A673 (cell line): Measurements from ENCODE around the gene TEAD3.

ENCODE experiments used
- CTCF ChIP-seq: fragments of 300-800, 200-600 bp; sonication (generic); conservative IDR thresholded peaks from 2 replicates; pipeline ENCODE4 v1.5.1; 2017; ENCODE audit warnings: low read depth, mild to moderate bottlenecking, antibody characterized with exemption, low read length, moderate library complexity, mixed read lengths
- EZH2 ChIP-seq: fragments of 200-600 bp; sonication (generic); IDR thresholded peaks from 2 replicates; pipeline ENCODE4 v1.6.1; 2017; ENCODE audit warnings: borderline replicate concordance, low read depth, mild to moderate bottlenecking, mixed read lengths, antibody characterized with exemption, low read length; ENCODE audit not compliant: poor library complexity, severe bottlenecking

DNA sequence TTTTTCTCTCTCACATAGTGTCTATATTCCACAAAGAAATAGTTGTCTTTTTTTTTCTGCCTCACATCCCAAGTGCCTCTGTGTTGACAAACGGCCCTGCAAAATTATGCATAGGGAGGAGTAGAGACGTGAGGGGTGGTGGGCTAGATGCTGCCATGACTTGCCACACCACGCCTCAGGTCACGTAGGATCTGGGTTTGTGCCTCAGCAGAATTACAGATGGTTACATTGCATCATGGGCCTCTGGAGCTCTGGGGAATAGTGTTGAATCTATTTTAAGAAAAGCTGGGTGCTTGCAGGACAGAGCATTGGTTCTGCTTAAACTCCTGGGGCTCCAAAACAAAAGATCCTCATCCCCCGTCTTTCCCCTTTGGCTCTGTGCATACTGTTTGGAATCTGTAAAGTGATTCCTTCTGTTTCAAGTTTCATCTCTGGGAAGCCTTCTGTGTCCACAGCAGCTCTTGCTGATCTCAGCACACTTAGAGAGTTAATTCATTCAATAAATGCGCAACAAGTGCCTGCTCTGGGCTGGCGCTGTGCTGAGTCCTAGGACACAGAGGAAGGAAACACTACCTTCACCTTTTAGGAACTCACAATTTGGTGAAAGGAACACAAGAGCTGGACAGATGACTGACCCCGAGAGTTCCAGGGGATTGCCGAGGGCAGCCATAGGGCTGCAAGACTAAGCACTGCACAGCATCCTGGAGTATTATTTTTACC lies 42.3 kb downstream of the TEAD3 start:
- no peak for TF ChIP-seq CTCF
- TF ChIP-seq EZH2 = no peak
